ENCODE data around the gene PARD3B.

The PARD3B gene

DNA sequence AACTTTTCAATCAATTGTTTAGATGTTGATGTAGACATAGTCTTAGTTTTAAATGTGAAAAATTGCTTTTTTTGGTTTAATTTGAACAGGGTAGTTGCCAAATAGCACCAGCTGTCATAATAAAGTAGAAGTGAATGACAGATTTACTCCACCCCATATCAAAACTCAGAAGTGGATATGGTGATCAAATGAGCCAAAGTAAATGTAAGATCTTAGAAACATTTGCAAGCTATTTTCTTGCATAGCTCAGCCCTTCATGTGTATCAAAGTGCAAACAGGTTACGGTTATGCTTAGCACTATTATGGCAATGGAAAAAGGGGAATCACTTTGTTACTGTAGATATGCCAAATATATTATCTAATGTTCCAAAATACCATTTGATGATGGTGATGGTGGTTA lies 596.1 kb downstream of the PARD3B start:
- Mint-ChIP-seq H3K9me3 (peaks cover 0 to 2% of the 10 kb centered on the region in 2 donors), H3K27ac (no peak overlapping the region), H3K27me3 (no peaks in the 10 kb centered on the region), H3K36me3 (no peaks in the 10 kb centered on the region), H3K4me3 (no peak overlapping the region), H3K4me1 (peaks cover 4 to 10% of the 10 kb centered on the region in 2 donors)
- ATAC-seq (replicated peaks) (no peak), DNase-seq (no peak)

DNA sequence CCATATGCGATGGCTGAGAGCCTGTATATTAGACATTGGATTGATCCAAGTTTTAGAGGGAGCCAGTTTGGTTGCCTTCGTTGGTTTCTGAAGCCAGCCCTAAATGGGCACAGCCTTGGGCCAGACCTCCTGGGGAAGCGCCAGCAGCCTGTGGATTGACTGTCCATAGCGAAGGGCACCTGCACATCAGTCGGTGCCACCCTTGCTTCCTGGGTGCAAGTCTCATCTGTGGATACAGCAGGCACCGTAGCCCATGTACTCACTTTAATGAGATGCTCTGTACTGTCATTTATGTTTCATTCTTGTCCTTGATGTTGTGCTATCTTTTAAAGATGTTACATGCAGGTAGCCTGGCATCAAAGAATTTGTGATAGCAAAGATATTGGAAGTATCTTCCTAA lies 600.6 kb downstream of the PARD3B start:
- no peaks in the 10 kb centered on the region for H3K36me3 Mint-ChIP-seq
- ATAC-seq (replicated peaks) (no peak), DNase-seq (no peak)
- no peaks in the 10 kb centered on the region for H3K4me1 Mint-ChIP-seq
- no peaks in the 10 kb centered on the region for H3K9me3 Mint-ChIP-seq
- no peak overlapping the region for H3K4me3 Mint-ChIP-seq
- H3K27ac Mint-ChIP-seq: no peak overlapping the region
- no peaks in the 10 kb centered on the region for H3K27me3 Mint-ChIP-seq

DNA sequence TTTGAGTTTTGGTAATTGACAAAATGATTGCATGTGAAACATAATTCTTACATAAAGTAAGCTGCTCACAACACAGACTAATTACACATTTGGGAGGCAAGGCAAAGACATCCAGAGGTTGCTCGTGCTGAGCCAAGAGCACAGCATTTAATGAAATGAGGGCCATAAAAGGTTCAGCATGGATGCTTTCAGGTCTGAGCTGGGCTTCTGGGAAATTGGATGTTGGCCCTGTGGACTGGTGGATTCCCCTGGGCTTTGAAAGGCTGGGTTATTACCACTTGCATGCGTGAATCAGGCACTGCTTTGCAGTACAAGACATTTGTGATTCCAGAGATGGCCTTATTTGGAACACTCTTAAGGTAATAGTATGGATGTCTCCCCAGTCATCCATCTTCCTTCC lies 603.5 kb downstream of the PARD3B start:
- Mint-ChIP-seq H3K9me3 (no peaks in the 10 kb centered on the region), H3K27me3 (peaks cover 0 to 7% of the 10 kb centered on the region in 2 donors), H3K36me3 (no peaks in the 10 kb centered on the region), H3K4me3 (no peak overlapping the region), H3K27ac (no peak overlapping the region), H3K4me1 (no peaks in the 10 kb centered on the region)
- no peak for DNase-seq
- ATAC-seq (replicated peaks): no peak

DNA sequence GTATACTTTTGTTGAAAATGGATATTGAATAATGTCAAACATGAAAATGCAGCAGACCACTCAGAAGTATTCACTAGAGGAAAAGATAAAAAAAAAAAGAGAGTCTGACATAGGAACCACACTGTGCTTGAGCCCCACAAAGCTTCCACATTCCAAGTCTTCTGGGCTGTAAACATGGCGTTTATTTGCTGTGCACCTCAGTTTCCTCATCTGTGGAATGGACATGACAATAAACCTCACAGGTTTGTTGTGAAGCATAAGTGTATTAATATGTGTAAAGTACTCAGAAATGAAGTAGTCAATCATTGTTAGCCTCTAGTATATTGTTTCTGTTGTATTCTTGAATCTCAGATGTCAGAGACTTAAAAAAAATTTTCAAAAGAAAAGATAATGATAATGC lies 611.2 kb downstream of the PARD3B start:
- Mint-ChIP-seq H3K9me3 (no peaks in the 10 kb centered on the region), H3K36me3 (no peaks in the 10 kb centered on the region), H3K27ac (no peak overlapping the region), H3K4me3 (no peak overlapping the region), H3K4me1 (no peaks in the 10 kb centered on the region), H3K27me3 (peaks cover 0 to 7% of the 10 kb centered on the region in 2 donors)
- no peak for ATAC-seq (replicated peaks)
- DNase-seq: no peak

DNA sequence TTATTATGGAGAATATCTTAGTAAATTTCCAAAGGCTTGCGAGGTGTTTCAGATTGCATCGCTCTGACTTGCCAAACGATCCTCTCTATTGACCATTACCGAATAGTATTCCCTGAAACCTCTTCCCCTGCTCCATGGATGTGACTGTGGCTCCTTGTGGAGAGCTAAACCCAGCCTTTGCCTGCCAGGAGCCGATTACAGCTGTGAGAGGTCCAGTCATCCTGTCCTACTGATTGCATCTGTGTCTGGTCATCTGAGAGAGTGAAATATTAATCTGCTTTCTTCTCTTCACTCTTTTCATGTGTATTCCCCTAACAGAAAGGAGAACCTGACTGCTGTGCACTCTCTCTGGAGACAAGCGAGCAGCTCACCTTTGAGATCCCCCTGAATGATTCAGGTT lies 613.1 kb downstream of the PARD3B start:
- no peak for ATAC-seq (replicated peaks)
- H3K36me3 Mint-ChIP-seq: no peaks in the 10 kb centered on the region
- H3K4me3 Mint-ChIP-seq: no peak overlapping the region
- H3K9me3 Mint-ChIP-seq: no peaks in the 10 kb centered on the region
- no peak for DNase-seq
- no peak overlapping the region for H3K27ac Mint-ChIP-seq
- peaks cover 0 to under 1% of the 10 kb centered on the region in 2 donors for H3K27me3 Mint-ChIP-seq
- H3K4me1 Mint-ChIP-seq: no peaks in the 10 kb centered on the region

DNA sequence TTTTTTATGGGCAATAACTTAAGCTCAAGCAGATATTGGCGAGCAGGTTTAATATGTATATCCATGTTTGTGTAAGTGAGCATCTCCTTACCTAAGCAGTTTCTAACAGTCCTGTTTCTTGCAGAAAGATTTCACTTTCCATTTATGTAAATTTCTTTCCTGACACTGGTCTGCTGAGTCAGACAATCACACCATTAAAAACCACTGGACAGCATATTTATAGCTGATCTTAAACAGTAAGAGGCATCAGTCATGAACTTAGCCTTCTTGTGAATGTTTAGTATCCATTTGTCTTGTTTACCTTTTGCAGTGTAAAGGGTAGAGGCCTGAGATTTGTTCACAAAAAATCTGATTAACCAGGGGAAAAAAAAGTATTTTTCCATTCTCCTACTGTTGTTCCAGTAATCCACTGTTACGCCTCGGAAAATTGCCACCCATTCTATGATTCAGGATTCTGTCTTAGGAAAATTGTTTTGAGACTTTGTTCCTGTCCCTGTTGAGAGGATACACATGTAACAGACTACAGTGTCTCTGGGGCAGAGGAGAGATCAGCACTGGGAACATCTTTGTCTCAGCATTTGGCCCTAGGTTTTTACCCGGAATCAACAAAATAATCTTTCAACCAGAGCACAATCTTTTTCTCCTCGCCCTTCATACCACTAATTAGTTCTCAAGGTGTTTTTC lies 616.0 kb downstream of the PARD3B start:
- no peak overlapping the region for H3K4me3 Mint-ChIP-seq
- H3K4me1 Mint-ChIP-seq: no peaks in the 10 kb centered on the region
- H3K27ac Mint-ChIP-seq: no peak overlapping the region
- DNase-seq (no peak), ATAC-seq (replicated peaks) (no peak)
- no peaks in the 10 kb centered on the region for H3K36me3 Mint-ChIP-seq
- H3K27me3 Mint-ChIP-seq: no peaks in the 10 kb centered on the region
- H3K9me3 Mint-ChIP-seq: no peaks in the 10 kb centered on the region

DNA sequence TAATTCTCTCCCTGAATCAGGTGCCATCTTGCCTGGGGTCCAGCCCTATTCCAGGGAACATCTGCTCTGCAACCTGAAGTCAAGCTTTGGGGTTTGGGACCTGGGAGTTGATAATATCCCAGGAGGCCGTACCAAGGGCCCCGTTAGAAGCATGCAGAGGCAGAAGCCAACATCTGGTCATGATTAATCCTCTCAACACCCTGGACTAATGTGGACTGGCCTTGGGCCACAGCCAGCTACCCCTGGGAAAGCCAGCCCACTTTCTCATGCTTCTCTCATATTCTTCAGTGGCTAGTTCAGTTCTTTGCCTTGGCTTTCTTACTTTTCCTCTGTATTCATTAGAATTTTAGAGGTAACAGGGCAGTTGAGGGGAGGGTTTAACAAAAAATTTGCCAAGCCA lies 621.5 kb downstream of the PARD3B start:
- ATAC-seq (replicated peaks) (no peak), DNase-seq (no peak)
- H3K4me3 Mint-ChIP-seq: no peak overlapping the region
- no peak overlapping the region for H3K27ac Mint-ChIP-seq
- H3K9me3 Mint-ChIP-seq: no peaks in the 10 kb centered on the region
- no peaks in the 10 kb centered on the region for H3K36me3 Mint-ChIP-seq
- peaks cover 0 to 7% of the 10 kb centered on the region in 2 donors for H3K27me3 Mint-ChIP-seq
- H3K4me1 Mint-ChIP-seq: no peaks in the 10 kb centered on the region

DNA sequence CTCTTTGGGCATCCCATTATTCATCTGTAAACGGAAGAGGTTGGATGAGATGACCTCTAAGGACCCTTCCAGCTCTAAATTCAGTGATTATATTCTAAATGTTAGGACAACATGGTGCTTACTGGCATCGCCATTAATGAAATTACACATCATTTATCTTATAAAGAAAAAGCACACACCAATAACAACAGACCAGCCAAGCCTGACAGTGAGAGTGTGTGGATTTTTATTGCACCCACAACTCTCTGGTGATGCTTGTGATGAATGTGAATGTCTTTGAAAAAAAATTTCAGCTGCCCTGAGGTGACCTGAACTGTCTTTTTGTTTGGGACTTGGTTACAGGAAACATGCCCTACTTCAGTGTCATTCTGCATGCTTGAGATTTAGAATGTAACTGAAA lies 623.7 kb downstream of the PARD3B start:
- Mint-ChIP-seq H3K4me1 (no peaks in the 10 kb centered on the region), H3K27me3 (peaks cover 0 to 7% of the 10 kb centered on the region in 2 donors), H3K4me3 (no peak overlapping the region), H3K27ac (no peak overlapping the region), H3K36me3 (no peaks in the 10 kb centered on the region), H3K9me3 (no peaks in the 10 kb centered on the region)
- ATAC-seq (replicated peaks): no peak
- DNase-seq: no peak

DNA sequence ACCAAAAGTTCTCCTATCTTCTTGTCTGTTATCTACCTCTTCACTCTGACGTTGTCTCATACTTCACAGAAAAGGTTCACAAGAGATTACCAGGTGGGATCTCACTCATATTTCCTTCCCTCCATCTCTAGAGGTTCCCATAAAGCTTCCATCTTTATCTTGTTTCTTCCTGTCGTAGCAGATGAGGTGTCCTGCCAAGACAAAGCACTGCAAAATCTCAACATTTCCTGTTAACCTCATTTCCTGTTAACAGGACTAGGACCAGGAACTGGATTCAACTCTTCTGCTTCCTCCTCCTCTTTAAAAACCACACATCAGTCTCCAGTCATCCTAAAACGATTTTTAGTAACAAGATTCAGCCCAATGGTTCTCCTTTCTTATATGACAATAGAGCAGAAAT lies 624.2 kb downstream of the PARD3B start:
- no peak overlapping the region for H3K27ac Mint-ChIP-seq

DNA sequence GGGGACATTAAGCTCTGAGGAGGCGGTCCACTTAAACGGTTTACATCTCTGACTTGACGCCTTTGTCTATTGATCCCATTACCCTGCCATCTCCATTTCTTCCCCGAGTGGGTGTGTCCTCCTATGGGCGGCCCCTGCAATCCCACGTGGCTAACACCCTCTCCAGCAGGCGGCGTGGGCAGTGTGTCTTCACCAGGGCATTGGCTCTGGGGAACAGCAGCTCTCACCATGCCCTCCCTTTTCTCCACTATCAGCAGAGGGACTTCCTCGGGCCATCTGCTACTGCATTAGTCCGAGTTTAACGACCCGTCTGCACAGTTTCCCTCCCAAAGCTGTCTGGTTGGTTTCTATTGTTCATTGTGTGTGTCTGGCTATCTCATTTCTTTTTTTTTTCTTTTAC lies 625.1 kb downstream of the PARD3B start:
- Mint-ChIP-seq H3K9me3 (no peaks in the 10 kb centered on the region), H3K36me3 (no peaks in the 10 kb centered on the region), H3K4me1 (no peaks in the 10 kb centered on the region), H3K27ac (no peak overlapping the region), H3K27me3 (peaks cover 0 to 7% of the 10 kb centered on the region in 2 donors), H3K4me3 (no peak overlapping the region)
- DNase-seq (no peak), ATAC-seq (replicated peaks) (no peak)

More for the DNA sequence above, 624.2 kb downstream of the PARD3B start:
- Mint-ChIP-seq H3K9me3 (no peaks in the 10 kb centered on the region), H3K4me1 (no peaks in the 10 kb centered on the region), H3K4me3 (no peak overlapping the region), H3K27me3 (peaks cover 0 to 7% of the 10 kb centered on the region in 2 donors), H3K36me3 (no peaks in the 10 kb centered on the region)
- no peak for ATAC-seq (replicated peaks)
- no peak for DNase-seq

DNA sequence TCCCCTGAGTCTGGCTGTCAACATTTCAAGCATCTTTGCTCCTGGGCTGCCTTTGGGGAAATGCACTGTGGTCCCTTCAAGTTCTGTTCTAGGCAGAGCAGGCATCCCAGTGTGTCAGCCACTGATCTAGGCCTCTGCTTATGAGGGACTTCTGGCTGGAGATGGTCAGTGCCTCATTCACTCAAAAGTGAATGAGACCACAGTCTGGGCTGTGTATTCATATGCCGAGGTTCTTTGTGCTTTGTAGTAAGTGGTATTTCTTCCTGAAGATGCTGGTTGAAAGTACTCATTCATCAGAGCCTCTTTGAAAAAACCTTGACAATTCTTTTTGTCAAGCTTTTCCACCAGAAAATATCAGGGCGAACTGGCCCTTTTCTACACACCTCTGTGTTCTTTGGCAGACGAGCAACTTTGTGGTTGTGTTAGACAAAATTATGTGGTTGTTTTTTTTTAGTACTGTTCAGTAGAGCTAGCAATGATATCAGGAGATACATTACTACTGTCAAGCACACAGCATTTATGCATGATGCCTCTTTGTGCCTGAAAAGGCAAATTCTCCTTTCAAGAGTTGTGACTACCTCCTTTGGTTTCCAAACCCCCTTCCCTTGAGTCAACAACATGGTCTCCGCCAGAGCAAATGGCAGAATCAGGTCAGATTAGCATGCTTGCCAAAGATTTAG lies 626.1 kb downstream of the PARD3B start:
- H3K27ac Mint-ChIP-seq: no peak overlapping the region
- peaks cover 0 to 7% of the 10 kb centered on the region in 2 donors for H3K27me3 Mint-ChIP-seq
- no peak overlapping the region for H3K4me3 Mint-ChIP-seq
- no peaks in the 10 kb centered on the region for H3K36me3 Mint-ChIP-seq
- no peaks in the 10 kb centered on the region for H3K9me3 Mint-ChIP-seq
- ATAC-seq (replicated peaks): no peak
- DNase-seq: no peak
- no peaks in the 10 kb centered on the region for H3K4me1 Mint-ChIP-seq

DNA sequence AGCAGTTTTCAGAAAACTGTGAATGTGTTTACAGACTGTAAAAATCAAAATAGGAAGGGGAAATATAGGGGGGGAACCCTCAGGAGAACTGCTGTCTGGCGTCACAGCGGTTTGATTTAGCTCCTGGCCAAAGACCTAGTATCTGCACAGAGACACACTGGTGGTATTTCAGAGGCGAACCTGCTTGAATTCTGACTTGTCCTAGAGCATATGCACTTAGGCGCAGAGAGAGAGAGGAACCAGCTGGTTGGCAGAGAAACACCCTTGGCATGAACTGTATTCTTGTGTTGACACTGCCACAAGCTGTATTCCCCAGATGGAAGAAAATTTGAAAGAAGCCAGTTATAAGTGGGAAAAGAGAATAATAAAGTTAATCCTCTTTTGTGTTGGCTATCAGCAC lies 630.6 kb downstream of the PARD3B start:
- Mint-ChIP-seq H3K4me1 (no peaks in the 10 kb centered on the region), H3K9me3 (no peaks in the 10 kb centered on the region), H3K27ac (no peak overlapping the region), H3K4me3 (no peak overlapping the region), H3K27me3 (peaks cover 0 to under 1% of the 10 kb centered on the region in 2 donors), H3K36me3 (no peaks in the 10 kb centered on the region)
- ATAC-seq (replicated peaks): no peak
- no peak for DNase-seq

DNA sequence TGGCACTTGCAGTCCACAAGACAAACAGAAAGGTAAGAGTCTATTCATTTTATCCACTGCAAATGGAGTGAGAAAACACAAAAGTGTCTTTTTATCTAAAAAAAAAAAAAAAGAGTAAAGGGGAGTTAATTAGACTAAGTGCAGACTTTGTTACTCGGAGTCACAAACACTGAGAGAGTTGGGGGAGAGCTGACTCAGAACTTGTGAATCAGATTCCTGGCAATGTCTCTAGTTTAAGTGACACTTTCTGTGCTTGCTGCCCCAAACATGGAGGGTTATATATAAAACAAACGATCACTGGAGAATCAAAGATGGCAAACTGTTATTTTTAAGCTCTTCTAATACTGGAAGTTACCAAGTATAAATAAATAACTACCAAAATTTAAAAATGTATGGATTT lies 631.3 kb downstream of the PARD3B start:
- no peak for ATAC-seq (replicated peaks)
- no peak overlapping the region for H3K27ac Mint-ChIP-seq
- H3K4me3 Mint-ChIP-seq: no peak overlapping the region
- H3K4me1 Mint-ChIP-seq: no peaks in the 10 kb centered on the region
- no peak for DNase-seq
- no peaks in the 10 kb centered on the region for H3K27me3 Mint-ChIP-seq
- no peaks in the 10 kb centered on the region for H3K9me3 Mint-ChIP-seq
- no peaks in the 10 kb centered on the region for H3K36me3 Mint-ChIP-seq

DNA sequence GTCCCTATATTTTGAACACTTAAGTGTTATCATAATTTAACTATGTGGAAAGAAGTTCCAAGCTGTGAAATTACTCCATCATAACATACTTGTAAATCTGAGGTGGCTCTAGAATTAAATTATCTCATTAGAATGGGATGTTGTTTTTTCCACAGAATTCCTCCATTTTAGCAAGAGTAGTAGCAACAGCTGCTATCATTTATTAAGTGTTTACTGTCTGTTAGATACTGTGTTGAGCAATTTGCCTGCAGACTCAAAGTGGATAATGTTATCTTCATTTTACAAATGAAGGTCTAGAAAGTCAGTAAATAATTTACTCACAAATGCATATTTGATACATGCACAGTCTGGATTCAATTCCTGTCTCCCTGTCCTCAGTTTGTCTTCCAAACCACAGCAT lies 632.3 kb downstream of the PARD3B start:
- Mint-ChIP-seq H3K9me3 (no peaks in the 10 kb centered on the region), H3K36me3 (no peaks in the 10 kb centered on the region), H3K27me3 (no peaks in the 10 kb centered on the region), H3K4me3 (no peak overlapping the region), H3K4me1 (no peaks in the 10 kb centered on the region), H3K27ac (no peak overlapping the region)
- ATAC-seq (replicated peaks): no peak
- DNase-seq: no peak

DNA sequence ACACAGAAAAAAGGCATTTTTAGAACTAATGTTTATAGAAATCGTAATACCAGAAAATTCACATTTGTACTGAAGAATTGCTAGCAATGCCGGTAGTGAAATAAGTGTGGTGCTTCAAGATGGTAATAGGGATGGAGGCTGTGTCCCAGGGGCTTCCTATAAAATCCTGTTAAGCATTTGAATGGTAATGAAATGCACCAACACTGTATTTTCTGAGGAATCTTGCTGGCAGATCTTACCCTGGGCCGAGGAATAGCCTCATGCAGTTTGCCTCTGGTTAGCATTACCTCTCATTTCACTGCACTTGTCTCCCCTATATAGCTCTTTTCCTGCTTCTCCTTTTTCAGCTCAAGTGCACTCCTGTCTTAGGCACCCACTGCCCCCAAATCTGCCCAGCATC lies 635.5 kb downstream of the PARD3B start:
- Mint-ChIP-seq H3K27ac (no peak overlapping the region), H3K4me1 (no peaks in the 10 kb centered on the region), H3K36me3 (no peaks in the 10 kb centered on the region), H3K4me3 (no peak overlapping the region), H3K27me3 (no peaks in the 10 kb centered on the region), H3K9me3 (no peaks in the 10 kb centered on the region)
- DNase-seq (no peak), ATAC-seq (replicated peaks) (no peak)

All from stimulated activated naive B cell treated with anti-CD40 and anti-IgM and Interleukin-4, amounts not matched to agents 10 μg/mL and 1 μg/mL and 100 μg/mL, for 72 hours (primary cell).